DND-41 (cell line): ENCODE measurements around the gene ZMIZ1.

Experiments used
- ATAC-seq: fragments of 200-7000 bp; cut with Tn5 transposase; 3 replicates; pipeline ENCODE4 v1.9.1; 2021; ENCODE audit warnings: low read depth; ENCODE audit not compliant: insufficient read depth
- DNase-seq: peaks from one replicate; pipeline ENCODE4 v3.0.0-alpha.2; 2020
- H2AFZ ChIP-seq: 2 replicates; pipeline ENCODE4 v1.6.0; 2012; ENCODE audit warnings: low read depth, low read length
- H3K27ac ChIP-seq: 2 replicates; pipeline ENCODE4 v1.5.1; 2012; ENCODE audit warnings: low read length, inconsistent platforms
- H3K27me3 ChIP-seq: fragments of 200-600 bp; sonication (generic); 2 replicates; pipeline ENCODE4 v1.6.0; 2012; ENCODE audit warnings: low read length, mild to moderate bottlenecking, inconsistent platforms; ENCODE audit not compliant: insufficient read depth, poor library complexity
- H3K36me3 ChIP-seq: 2 replicates; pipeline ENCODE4 v1.5.1; 2012; ENCODE audit warnings: low read length, inconsistent platforms; ENCODE audit not compliant: insufficient read depth
- H3K4me1 ChIP-seq: 2 replicates; pipeline ENCODE4 v1.5.1; 2012; ENCODE audit warnings: mild to moderate bottlenecking, low read length; ENCODE audit not compliant: insufficient read depth
- H3K4me2 ChIP-seq: 2 replicates; pipeline ENCODE4 v1.6.0; 2012; ENCODE audit warnings: mild to moderate bottlenecking, moderate library complexity, low read length, inconsistent platforms; ENCODE audit not compliant: insufficient read depth
- H3K4me3 ChIP-seq, 2 experiments: fragments of 200-600 bp in 1 of 2; shearing (Covaris generic) in 1 of 2; 2 replicates each; pipeline ENCODE4 v1.5.1; 2012 to 2016; ENCODE audit warnings: inconsistent platforms in 2 of 2, low read length in 2 of 2, mild to moderate bottlenecking in 2 of 2, low read depth in 1 of 2, moderate library complexity in 1 of 2
- H3K79me2 ChIP-seq: 2 replicates; pipeline ENCODE4 v1.6.0; 2012; ENCODE audit warnings: low read length, inconsistent platforms; ENCODE audit not compliant: insufficient read depth
- H3K9ac ChIP-seq: 2 replicates; pipeline ENCODE4 v1.6.0; 2012; ENCODE audit warnings: low read depth, mild to moderate bottlenecking, inconsistent platforms, low read length, moderate library complexity
- H3K9me3 ChIP-seq: 2 replicates; pipeline ENCODE4 v1.5.1; 2012; ENCODE audit warnings: low read length, moderate library complexity, mild to moderate bottlenecking, inconsistent platforms; ENCODE audit not compliant: insufficient read depth, severe bottlenecking
- H4K20me1 ChIP-seq: 2 replicates; pipeline ENCODE4 v1.6.0; 2012; ENCODE audit warnings: low read length; ENCODE audit not compliant: insufficient read depth
- CTCF ChIP-seq: IDR thresholded peaks from 2 replicates; pipeline ENCODE4 v1.5.1; 2012; ENCODE audit warnings: borderline replicate concordance, low read length, moderate library complexity, mild to moderate bottlenecking; ENCODE audit not compliant: poor library complexity, severe bottlenecking; ENCODE audit errors: extremely low read depth
- EZH2 ChIP-seq: IDR thresholded peaks from 3 replicates; pipeline ENCODE4 v1.6.1; 2012; ENCODE audit warnings: borderline replicate concordance, low read depth, mild to moderate bottlenecking, moderate library complexity, low read length, inconsistent platforms; ENCODE audit not compliant: severe bottlenecking

Gene ZMIZ1

GRCh38 chr10:79242620-79243152, 173.9 kb downstream of the ZMIZ1 start:
- H3K4me2 ChIP-seq, result no peak overlapping the region
- DNase-seq (no peak), ATAC-seq (no peak)
- peaks cover 8% of the 10 kb centered on the region; the same call in 1 of the 2 replicates for H3K36me3 ChIP-seq
- H2AFZ ChIP-seq, result no peak overlapping the region
- no peaks in the 10 kb centered on the region for H3K4me1 ChIP-seq
- H3K9ac ChIP-seq, result no peak overlapping the region
- H3K4me3 ChIP-seq, result no peak overlapping the region
- H3K79me2 ChIP-seq, result no peaks in the 10 kb centered on the region
- no peak for TF ChIP-seq CTCF
- TF ChIP-seq EZH2, result no peak
- peaks cover 52% of the 10 kb centered on the region for H4K20me1 ChIP-seq
- no peaks in the 10 kb centered on the region for H3K27me3 ChIP-seq
- no peak overlapping the region for H3K27ac ChIP-seq
- H3K9me3 ChIP-seq, result no peaks in the 10 kb centered on the region

- no peak for ATAC-seq
- Histone ChIP-seq H4K20me1 (peaks cover 52% of the 10 kb centered on the region), H3K27me3 (no peaks in the 10 kb centered on the region), H3K9me3 (no peaks in the 10 kb centered on the region), H3K79me2 (no peaks in the 10 kb centered on the region), H3K4me2 (no peak overlapping the region), H3K4me3 (no peak overlapping the region), H3K4me1 (no peaks in the 10 kb centered on the region), H3K36me3 (peaks cover 4% of the 10 kb centered on the region; the same call in 1 of the 2 replicates), H3K27ac (no peak overlapping the region), H3K9ac (no peak overlapping the region), H2AFZ (no peak overlapping the region)
- TF ChIP-seq CTCF, result no peak
- TF ChIP-seq EZH2, result no peak
- no peak for DNase-seq
Measured at GRCh38 chr10:79243181-79244067, 174.7 kb downstream of the ZMIZ1 start.

- no peak for TF ChIP-seq CTCF
- no peak for TF ChIP-seq EZH2
- Histone ChIP-seq H2AFZ (no peak overlapping the region), H3K9ac (no peak overlapping the region), H3K4me2 (no peak overlapping the region), H3K27ac (no peak overlapping the region), H3K36me3 (peaks cover 3% of the 10 kb centered on the region; the same call in 1 of the 2 replicates), H3K27me3 (no peaks in the 10 kb centered on the region), H3K4me1 (no peaks in the 10 kb centered on the region), H3K4me3 (no peak overlapping the region), H3K9me3 (no peaks in the 10 kb centered on the region), H3K79me2 (no peaks in the 10 kb centered on the region), H4K20me1 (peaks cover 53% of the 10 kb centered on the region)
- no peak for ATAC-seq
- DNase-seq, result no peak
Measured at GRCh38 chr10:79244068-79244442, 175.3 kb downstream of the ZMIZ1 start.
